Measurements from ENCODE around the gene PAXX. TPM values are rescaled to one million over a fixed set of nuclear protein-coding genes. Genes with fewer than 3 reads are reported as not detected.

PAXX gene
- total RNA-seq, 1 donor from 2014 or later, result 15.3 TPM

GRCh38 chr9:136963341-136963740, 28.9 kb upstream of the PAXX start:
- TF ChIP-seq CTCF (IDR thresholded peaks at IDR 0.05; ENCODE audit: insufficient read depth, low read depth, low read length), result no peak
- FAIRE-seq, result no peak

GRCh38 chr9:136963751-136964150, 28.5 kb upstream of the PAXX start:
- no peak overlapping the region for H2AFZ ChIP-seq (ENCODE audit: low read depth, low read length)
- no peak overlapping the region for H3K4me3 ChIP-seq (ENCODE audit: insufficient read depth, low read depth, low read length)
- no peaks in the 10 kb centered on the region for H3K79me2 ChIP-seq (ENCODE audit: insufficient read depth, low read length)
- no peak overlapping the region for H3K27ac Mint-ChIP-seq (ENCODE audit: unreplicated experiment)
- H3K36me3 Mint-ChIP-seq (ENCODE audit: low read depth, unreplicated experiment), result no peaks in the 10 kb centered on the region
- TF ChIP-seq CTCF (IDR thresholded peaks at IDR 0.05; ENCODE audit: insufficient read depth, low read depth, low read length) (no peak), EZH2 (IDR thresholded peaks at IDR 0.05; ENCODE audit: insufficient read depth, low read length) (no peak)
- FAIRE-seq, result no peak
- no peaks in the 10 kb centered on the region for H3K9me3 ChIP-seq (ENCODE audit: insufficient read depth, low read depth, low read length)
- peaks cover 5% of the 10 kb centered on the region for H3K4me1 Mint-ChIP-seq (ENCODE audit: low read depth, unreplicated experiment)
- H3K4me3 Mint-ChIP-seq (ENCODE audit: unreplicated experiment), result no peak overlapping the region
- H3K9ac ChIP-seq (ENCODE audit: low read length), result no peak overlapping the region
- no peaks in the 10 kb centered on the region for H4K20me1 ChIP-seq (ENCODE audit: insufficient read depth, low read length)
- H3K27ac ChIP-seq (ENCODE audit: low read depth, low read length), result no peak overlapping the region
- H3K36me3 ChIP-seq (ENCODE audit: insufficient read depth, low read length), result no peaks in the 10 kb centered on the region
- H3K9me3 Mint-ChIP-seq (ENCODE audit: unreplicated experiment), result no peaks in the 10 kb centered on the region
- H3K27me3 Mint-ChIP-seq (ENCODE audit: low read depth, unreplicated experiment), result peaks cover 11% of the 10 kb centered on the region
- DNase-seq (ENCODE audit: low read depth), result no peak
- H3K27me3 ChIP-seq (ENCODE audit: insufficient read depth, low read length), result no peaks in the 10 kb centered on the region
- peaks cover 4% of the 10 kb centered on the region for H3K4me1 ChIP-seq (ENCODE audit: insufficient read depth, low read length)
- no peak overlapping the region for H3K4me2 ChIP-seq (ENCODE audit: low read length)

More at GRCh38 chr9:136963341-136963740, 28.9 kb upstream of the PAXX start:
- H3K27me3 ChIP-seq (ENCODE audit: insufficient read depth, low read length), result no peaks in the 10 kb centered on the region
- Mint-ChIP-seq H3K27me3 (ENCODE audit: low read depth, unreplicated experiment) (peaks cover 11% of the 10 kb centered on the region), H3K36me3 (ENCODE audit: low read depth, unreplicated experiment) (no peaks in the 10 kb centered on the region), H3K4me1 (ENCODE audit: low read depth, unreplicated experiment) (peaks cover 5% of the 10 kb centered on the region), H3K4me3 (ENCODE audit: unreplicated experiment) (no peak overlapping the region), H3K9me3 (ENCODE audit: unreplicated experiment) (no peaks in the 10 kb centered on the region), H3K27ac (ENCODE audit: unreplicated experiment) (no peak overlapping the region)
- no peak overlapping the region for H3K4me2 ChIP-seq (ENCODE audit: low read length)
- no peaks in the 10 kb centered on the region for H3K9me3 ChIP-seq (ENCODE audit: insufficient read depth, low read depth, low read length)
- no peak overlapping the region for H3K27ac ChIP-seq (ENCODE audit: low read depth, low read length)
- H3K9ac ChIP-seq (ENCODE audit: low read length), result no peak overlapping the region
- no peaks in the 10 kb centered on the region for H4K20me1 ChIP-seq (ENCODE audit: insufficient read depth, low read length)
- peaks cover 4% of the 10 kb centered on the region for H3K4me1 ChIP-seq (ENCODE audit: insufficient read depth, low read length)
- H3K79me2 ChIP-seq (ENCODE audit: insufficient read depth, low read length), result no peaks in the 10 kb centered on the region
- H2AFZ ChIP-seq (ENCODE audit: low read depth, low read length), result no peak overlapping the region
- no peak for DNase-seq (ENCODE audit: low read depth)
- H3K36me3 ChIP-seq (ENCODE audit: insufficient read depth, low read length), result no peaks in the 10 kb centered on the region
- no peak overlapping the region for H3K4me3 ChIP-seq (ENCODE audit: insufficient read depth, low read depth, low read length)

GRCh38 chr9:136964171-136964689, 28.0 kb upstream of the PAXX start:
- no peak for FAIRE-seq
- Histone ChIP-seq H3K79me2 (ENCODE audit: insufficient read depth, low read length) (no peaks in the 10 kb centered on the region), H3K4me3 (ENCODE audit: insufficient read depth, low read depth, low read length) (no peak overlapping the region), H4K20me1 (ENCODE audit: insufficient read depth, low read length) (no peaks in the 10 kb centered on the region), H3K4me2 (ENCODE audit: low read length) (no peak overlapping the region), H3K9me3 (ENCODE audit: insufficient read depth, low read depth, low read length) (no peaks in the 10 kb centered on the region), H3K27me3 (ENCODE audit: insufficient read depth, low read length) (no peaks in the 10 kb centered on the region), H2AFZ (ENCODE audit: low read depth, low read length) (no peak overlapping the region), H3K9ac (ENCODE audit: low read length) (no peak overlapping the region), H3K4me1 (ENCODE audit: insufficient read depth, low read length) (peaks cover 4% of the 10 kb centered on the region), H3K27ac (ENCODE audit: low read depth, low read length) (no peak overlapping the region), H3K36me3 (ENCODE audit: insufficient read depth, low read length) (no peaks in the 10 kb centered on the region)
- no peak for DNase-seq (ENCODE audit: low read depth)
- no peaks in the 10 kb centered on the region for H3K9me3 Mint-ChIP-seq (ENCODE audit: unreplicated experiment)
- peaks cover 5% of the 10 kb centered on the region for H3K4me1 Mint-ChIP-seq (ENCODE audit: low read depth, unreplicated experiment)
- no peaks in the 10 kb centered on the region for H3K36me3 Mint-ChIP-seq (ENCODE audit: low read depth, unreplicated experiment)
- TF ChIP-seq CTCF (IDR thresholded peaks at IDR 0.05; ENCODE audit: insufficient read depth, low read depth, low read length), result no peak
- TF ChIP-seq EZH2 (IDR thresholded peaks at IDR 0.05; ENCODE audit: insufficient read depth, low read length), result no peak
- no peak overlapping the region for H3K27ac Mint-ChIP-seq (ENCODE audit: unreplicated experiment)
- no peak overlapping the region for H3K4me3 Mint-ChIP-seq (ENCODE audit: unreplicated experiment)
- peaks cover 11% of the 10 kb centered on the region for H3K27me3 Mint-ChIP-seq (ENCODE audit: low read depth, unreplicated experiment)

Data from astrocyte (in vitro differentiated cells and primary cell).